NCI-H2081 treated with DMSO at 0.1 percent for 48 hours (cell line): ENCODE measurements around the gene ULBP3.
"Not testable (repeated sequence)": the region's sequence is repeated elsewhere in the genome, so short reads cannot be mapped to it uniquely, and the experiment has no call there.

Experiments used
- DNase-seq: peaks from one replicate; lab custom pipeline; 2025; lab: John Stamatoyannopoulos, UW

Gene ULBP3

DNA sequence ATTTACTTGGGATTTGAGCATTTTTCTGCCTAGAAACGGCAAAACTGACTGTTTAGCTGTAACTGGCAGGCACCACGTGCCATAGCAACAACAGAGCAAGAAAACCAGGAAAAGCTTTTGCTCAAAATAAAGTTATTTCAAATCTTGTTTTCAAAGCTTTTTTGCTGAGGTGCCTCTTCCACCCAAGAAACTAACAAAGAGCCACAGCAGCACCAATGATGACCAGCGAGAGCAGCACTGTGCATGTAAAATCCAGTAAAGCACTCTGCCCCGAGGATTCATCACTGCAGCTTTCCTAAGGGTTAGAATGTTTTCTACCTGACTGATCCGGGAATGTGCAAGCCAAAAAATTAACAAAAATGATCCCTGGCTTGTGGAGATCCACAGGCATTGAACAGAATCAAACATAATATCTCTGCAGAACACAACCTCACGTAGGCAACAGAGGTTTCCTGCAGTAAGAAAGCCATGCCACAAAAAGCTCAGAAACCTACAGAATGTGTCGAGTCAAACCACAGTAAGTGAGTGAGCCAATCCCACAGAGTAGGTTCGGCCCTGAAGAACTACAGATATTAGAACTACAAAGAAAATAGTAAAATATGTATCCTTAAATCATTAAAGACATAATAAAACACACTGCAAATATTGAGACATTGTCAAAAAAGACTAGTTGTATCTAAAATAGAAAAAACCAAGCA is 7.4 kb upstream of the ULBP3 start:
- no peak for DNase-seq

DNA sequence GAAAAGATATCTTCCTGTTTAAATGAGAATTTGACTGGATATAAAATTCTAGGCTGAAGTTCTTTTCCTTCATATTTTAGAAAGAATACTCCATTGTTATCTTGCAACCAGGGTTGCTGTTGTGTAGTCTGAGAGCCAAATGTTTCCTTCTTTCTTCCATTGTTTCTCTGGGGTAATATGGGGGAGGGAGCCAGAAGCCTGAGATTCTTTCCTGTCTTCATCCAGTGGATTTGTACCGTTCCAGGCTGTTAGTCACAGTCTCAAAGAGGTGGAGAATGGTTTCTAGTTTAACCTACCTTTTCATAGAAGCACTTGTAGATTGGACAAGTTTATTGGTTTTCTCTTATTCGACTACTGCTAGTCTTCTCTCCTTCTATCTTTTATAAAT is 6.1 kb upstream of the ULBP3 start:
- no peak for DNase-seq

DNA sequence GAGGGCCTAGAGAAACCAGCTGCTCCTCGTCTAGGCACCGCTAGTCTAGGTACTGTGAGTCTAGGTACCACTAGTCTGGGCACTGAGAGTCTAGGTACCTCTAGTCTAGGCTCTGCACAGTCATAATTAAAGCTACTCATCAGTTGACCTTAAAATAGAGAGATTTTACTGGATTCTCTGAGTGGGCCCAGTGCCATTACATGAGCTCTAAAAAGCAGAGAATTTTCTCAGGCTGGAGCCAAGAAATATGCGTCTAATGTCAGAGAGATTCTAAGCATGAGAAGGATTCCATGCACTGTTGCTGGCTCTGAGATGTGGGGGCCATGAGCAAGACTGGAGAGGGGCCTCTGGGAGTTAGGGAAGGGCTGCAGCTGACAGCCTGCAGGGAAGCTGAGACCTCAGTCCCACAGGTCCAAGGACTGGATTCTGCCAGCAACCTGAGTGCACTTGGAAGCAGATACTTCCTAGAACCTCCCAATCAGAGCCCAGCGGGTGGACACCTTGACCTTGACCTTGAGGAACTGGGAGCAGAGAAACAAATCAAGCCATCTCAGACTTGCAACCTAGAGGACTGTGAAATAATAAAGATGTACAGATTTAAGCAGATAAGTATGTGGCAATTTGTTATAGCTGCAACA is 5.6 kb upstream of the ULBP3 start:
- not testable (repeated sequence) for DNase-seq

DNA sequence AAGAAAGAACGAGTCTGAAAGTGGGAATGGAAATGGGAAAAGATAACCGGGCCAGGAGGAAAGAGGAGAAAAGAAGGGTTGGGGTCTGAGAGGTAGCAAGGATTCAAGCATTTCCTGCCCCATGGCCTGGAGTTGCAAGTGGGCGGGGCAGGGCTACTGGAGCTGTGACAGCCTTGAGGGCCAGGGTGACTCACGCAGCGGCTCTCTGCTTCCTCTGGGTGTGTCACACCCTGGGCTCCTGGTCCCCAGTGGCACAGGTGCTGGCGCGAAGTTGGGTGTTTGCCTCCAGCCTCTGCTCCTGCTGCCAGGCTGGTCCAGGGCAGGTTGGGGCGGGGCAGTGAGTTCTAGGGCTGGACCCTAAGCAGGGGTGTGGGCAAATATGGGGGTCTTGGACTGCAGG is 3.3 kb upstream of the ULBP3 start:
- DNase-seq: no peak

DNA sequence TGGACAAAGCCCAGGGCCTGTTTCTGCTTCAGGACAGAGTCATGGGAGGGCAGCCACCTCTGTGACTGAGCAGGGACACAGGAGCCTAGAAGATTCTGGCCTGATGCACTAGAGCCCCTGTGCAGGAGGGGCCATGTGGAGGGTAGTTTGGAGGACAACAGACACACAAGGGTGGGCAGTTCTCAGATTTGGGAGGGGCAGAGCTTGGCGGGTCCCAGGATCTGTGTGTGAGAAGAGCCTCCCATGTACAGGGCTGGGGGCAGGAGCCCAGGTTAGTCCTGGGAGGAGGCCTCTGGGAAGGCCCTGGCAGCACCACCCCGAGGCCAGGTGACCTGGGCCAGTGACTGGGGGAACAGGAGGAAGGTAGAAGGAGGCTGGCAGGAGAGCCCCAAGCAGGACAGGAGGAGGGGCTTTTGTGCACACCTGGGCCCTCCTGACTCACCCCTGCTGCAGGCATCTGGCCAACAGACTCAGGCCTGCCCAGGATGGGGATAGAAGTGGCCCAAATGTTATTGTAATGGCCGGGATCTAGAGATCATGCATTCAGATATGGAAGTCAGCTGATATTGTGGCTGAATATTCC is 1.4 kb upstream of the ULBP3 start:
- DNase-seq: no peak

DNA sequence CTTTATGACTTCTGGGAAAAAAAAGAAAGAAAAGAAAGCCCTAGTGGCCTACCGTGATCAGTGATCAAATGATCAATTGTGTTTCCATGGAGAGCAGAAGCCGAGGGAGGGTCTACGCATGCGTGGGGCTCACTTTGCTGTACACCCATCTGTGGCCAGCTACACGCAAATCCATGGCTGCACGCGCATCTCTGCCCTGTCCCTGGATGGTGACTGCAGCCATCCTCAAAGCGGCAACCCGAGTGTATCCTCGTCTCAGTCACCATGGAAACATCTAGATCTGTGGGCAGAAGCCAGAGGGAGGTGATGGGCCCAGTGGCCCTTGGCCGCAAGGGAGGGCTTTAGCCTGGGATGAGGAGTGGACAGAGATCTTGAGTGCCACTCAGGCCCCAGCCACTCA is 785 bp upstream of the ULBP3 start:
- DNase-seq: no peak

DNA sequence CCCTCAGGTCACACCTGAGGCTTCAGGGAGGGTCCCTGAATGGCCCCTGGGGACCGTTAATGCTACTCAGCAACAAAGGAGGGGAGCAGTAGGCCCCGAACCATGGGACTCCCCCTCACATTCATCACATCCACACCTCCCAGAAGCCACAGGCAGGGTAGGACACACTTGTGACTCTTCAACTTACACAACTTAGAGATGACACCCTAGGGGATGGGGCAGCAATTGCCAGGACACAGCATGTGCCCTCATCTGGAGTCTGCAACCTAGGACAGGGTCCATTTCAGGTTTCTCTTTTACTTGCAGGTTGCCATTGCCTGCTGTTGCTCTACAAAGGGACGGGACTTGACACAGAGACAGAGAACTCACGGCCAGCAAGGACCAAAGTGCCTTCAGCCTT is 770 bp downstream of the ULBP3 start:
- DNase-seq: no peak

DNA sequence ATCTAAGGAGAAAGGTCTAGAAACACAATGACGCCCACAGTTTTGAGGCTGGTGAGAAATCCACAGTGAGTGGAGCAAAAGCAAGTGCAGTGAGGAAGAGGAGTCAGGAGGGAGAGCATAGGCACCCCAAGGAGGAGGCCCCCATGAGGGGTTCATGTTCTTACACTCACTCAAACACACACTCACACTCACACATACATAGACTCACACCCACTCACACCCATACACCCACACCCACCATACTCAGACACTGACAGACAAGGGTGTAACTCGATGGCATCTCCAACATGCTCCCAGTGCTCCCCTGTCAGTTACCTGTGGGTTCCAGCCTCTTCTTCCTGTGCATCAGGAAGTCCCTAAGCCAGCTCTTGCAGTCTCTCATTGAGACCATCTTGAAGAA is 3.8 kb downstream of the ULBP3 start:
- DNase-seq: no peak

DNA sequence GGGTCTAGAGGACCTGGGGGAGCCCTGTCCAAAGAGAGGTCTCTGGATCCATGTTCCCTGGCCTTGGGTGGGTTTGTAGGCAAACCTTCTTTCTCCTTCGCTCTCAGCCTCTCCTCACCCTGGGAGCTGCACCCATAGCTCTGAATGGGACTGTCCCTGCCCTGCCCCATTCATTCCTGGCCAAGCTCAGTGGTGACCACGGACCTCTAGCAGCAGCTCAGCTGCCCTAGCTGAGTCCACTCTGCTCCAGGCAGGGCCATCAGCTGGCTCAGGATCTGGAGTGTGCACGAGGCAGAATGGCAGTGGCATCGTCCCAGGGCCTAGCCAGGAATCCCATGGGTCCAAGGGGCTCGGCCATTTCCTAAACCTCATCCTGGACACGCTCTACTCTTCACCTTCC is 5.3 kb downstream of the ULBP3 start:
- no peak for DNase-seq

DNA sequence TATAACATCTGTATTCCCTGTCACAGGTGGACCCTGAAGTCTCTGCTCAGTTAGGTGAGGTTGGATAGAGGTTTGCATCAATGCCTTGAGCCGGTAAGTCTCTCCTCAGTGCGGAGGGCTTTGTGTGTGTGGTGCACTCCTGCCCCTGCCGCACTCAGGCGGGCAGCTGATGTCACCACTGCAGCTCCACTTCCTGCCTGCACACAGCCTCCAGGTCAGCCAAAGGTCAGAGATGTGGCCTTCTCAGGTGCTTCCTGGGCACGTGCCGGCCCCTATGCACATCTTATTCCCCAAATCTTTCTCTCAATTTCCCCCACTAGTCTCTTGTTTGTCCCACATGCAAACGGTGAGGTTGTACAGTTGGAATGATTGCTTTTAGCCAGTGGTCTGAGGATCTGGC is 8.9 kb downstream of the ULBP3 start:
- DNase-seq: not testable (repeated sequence)

DNA sequence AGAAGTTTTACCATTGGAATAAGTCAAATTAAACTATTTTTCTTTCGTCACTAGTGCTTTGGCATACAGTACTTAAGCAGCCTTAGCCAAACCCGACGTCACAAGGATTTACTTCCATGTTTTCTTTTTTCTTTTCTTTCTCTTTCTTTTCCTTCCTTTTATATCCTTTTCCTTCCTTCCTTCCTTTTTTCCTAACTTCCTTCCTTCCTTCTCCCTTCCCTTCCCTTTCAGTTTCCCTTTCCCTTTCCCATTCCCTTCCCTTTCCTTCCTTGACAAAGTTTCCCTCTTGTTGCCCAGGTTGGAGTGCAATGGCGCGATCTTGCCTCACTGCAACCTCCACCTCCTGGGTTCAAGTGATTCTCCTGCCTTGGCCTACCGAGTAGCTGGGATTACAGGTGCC is 9.9 kb downstream of the ULBP3 start:
- DNase-seq: no peak

DNA sequence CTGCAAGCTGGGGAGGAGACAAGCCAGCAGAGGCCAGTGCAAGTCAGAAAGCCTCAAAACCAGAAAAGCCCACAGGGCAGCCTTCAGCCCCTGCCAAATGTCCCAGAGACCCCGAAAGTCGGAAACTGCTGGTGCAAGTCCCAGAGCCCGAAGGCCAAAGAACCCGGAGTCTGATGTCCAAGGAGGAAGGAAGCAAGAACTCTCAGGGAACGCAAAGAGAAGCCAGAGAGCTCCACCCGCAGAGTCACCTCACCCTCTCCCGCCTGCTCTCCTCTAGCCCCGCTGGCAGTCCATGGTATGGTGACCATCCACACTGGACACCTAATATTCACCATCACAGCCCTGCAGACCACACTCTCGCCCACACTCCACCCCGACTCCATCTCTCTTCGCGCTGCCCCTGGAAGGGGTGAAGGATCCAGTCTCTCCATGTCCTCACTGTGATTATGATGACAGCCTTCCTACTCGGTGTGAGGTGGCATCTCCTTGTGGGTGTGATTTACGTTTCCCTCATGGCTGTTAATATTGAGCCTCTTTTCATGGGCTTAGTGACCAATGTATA is 10.6 kb downstream of the ULBP3 start:
- no peak for DNase-seq

DNA sequence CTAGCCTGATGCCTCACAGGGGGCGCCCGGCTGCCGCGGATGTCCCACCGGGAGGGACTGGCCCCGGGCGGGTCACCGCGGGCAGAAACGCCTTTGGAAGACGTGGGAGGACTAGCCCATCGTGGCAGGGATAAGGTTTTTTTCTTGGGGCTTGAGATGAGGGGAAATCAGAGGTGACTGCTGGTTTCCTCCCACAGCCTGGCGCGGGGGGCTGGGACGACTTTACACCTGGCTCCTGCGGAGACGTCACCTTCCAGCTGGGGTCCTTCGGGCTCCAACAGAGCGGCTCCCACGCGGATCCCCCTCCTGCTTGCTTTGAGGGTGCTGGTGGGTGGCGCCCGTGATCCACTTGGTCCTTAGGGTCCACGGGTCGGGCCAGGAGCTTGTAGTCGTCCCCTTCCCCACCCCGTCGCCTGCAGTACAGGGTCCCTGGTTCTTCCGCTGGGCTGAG is 11.4 kb downstream of the ULBP3 start:
- no peak for DNase-seq

DNA sequence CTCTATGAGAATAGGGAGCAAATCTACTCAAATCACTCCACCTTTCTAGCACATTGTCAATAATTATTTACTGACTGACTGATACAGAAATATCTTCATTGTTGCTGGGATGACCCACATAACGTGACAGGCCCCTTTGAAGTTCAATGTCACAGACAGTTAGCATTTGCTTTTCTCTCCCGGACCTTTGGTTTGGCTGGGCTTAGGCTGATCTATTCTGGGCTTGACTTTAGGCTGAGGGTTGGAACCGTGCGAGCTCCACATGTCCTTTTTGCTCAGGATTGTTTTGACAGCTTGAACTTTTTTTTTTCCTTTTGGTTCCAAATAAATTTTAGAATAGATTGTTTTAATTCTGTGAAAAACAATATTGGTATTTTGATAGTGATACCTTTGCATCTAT is 12.0 kb downstream of the ULBP3 start:
- DNase-seq: no peak

DNA sequence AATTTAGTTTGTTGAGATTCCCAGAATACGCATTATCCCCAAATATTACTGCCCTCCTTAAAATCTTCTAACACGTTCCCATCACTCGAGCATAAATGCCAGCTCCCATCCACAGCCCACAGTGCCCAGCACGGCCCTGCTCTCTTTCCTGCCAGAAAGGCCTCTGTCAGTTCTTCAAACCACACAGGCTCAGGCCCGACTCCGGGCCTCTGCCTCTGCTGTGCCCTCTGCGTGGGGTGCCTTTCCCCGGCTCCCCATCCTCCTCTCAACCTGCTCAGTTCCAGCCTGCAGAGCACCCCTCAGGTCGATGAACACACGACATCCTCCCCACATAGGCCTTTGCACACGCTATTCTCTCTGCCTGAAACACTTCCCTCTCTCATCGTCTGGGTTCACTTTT is 12.8 kb downstream of the ULBP3 start:
- DNase-seq: no peak

DNA sequence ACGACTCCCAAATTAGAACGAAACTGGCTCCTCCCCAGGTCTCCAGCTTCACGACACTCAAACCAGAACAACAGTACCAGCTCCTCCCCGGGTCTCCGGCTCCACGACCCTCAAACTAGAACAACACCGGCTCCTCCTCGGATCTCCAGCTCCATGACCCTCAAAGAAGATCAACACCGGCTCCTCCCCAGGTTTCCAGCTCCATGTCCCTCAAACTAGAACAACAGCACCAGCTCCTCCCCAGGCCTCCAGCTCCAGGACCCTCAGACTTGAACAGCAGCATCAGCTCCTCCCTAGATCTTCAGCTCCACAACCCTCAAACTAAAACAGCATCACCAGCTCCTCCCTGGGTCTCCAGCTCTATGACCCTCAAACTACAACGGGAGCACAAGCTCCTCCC is 13.8 kb downstream of the ULBP3 start:
- DNase-seq: no peak

DNA sequence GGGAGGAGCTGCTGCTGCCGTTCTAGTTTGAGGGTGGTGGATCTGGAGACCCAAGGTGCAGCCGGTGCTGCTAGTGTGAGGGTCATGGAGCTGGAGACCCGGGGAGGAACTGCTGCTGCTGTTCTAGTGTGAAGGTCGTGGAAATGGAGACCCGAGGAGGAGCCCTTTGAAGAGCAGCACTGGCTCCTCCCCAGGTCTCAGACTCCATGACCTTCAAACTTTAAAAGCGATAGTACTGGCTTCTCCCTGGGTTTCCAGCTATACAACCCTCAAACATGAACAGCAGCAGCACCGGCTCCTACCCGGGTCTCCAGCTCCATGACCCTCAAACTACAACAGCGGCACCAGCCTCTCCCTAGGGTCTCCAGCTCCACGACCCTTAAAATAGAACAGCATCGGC is 15.5 kb downstream of the ULBP3 start:
- no peak for DNase-seq

DNA sequence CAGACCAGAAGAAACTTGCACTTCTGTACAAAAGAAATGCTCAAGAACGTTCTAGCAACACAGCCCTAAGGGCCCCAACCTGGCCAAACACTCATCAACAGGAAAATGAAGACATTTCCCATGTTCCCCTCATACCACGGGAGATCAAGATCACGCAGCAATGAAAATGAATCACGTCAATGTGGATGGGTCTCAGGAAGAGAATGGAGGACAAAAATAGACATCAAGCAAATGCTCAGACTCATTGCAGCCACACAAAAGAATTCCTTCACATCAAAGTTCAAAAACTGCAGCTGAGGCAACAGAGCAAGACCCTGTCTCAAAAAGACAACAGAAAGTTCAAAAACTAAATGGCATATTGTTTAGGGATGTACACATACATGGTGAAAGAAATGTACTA is 18.1 kb downstream of the ULBP3 start:
- no peak for DNase-seq

DNA sequence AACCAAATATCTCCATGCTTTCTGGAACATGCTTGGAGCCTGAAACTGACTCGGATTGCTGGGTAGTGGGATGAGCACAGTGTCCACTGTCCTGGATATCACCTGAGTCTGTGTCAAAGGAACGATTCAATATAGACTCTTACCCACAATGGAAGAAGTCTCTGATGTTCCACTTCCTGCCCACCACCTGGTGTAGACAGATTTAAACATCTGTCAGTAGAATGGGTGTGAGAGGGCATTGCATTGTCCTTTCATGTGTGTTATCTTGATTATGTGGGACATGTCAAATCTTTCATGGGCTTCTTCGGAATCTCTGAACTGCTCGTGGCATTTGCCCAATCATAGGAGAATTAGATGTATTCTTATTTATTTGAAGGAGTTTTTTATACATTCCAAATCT is 20.8 kb downstream of the ULBP3 start:
- DNase-seq: no peak

DNA sequence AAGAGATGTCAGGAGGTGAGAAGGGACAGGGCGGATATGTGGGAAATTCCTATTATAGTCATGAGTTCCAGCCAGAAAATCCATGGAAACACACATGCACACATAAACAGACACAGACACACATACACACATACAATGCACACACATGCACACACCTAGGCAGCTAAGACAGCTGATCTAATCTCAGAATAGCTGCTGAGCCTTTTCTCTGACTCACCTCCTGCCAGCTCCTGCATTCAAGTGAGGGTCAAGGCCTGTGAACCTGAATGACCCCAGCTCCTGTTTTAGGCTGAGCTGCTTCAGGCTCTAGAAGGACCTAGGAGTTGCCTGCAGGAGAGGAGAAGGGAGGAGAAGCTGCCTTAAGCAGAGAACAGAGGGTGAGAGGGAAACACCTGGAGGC is 22.0 kb downstream of the ULBP3 start:
- no peak for DNase-seq

DNA sequence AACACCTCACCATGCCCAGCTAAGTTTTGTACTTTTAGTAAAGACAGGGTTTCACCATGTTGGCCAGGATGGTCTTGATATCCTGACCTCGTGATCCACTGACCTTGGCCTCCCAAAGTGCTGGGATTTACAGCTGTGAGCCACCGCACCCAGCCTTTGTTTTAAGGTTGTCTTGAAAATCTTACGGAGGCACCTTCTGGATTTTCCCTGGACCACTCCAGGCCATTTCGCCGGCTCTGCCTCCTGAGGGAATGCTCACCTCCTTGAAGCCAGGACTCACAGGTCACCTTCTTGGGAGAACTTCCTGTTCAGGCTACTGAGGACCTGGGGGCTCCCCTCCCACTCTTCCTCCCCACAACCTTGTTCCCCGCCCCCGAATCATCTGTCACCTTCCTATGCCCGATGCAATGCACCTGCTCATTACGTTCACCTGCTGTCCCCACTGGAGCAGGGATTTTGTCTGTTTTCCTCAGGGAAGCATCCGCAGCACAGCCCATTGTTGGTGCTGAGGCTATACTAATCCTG is 24.2 kb downstream of the ULBP3 start:
- no peak for DNase-seq

DNA sequence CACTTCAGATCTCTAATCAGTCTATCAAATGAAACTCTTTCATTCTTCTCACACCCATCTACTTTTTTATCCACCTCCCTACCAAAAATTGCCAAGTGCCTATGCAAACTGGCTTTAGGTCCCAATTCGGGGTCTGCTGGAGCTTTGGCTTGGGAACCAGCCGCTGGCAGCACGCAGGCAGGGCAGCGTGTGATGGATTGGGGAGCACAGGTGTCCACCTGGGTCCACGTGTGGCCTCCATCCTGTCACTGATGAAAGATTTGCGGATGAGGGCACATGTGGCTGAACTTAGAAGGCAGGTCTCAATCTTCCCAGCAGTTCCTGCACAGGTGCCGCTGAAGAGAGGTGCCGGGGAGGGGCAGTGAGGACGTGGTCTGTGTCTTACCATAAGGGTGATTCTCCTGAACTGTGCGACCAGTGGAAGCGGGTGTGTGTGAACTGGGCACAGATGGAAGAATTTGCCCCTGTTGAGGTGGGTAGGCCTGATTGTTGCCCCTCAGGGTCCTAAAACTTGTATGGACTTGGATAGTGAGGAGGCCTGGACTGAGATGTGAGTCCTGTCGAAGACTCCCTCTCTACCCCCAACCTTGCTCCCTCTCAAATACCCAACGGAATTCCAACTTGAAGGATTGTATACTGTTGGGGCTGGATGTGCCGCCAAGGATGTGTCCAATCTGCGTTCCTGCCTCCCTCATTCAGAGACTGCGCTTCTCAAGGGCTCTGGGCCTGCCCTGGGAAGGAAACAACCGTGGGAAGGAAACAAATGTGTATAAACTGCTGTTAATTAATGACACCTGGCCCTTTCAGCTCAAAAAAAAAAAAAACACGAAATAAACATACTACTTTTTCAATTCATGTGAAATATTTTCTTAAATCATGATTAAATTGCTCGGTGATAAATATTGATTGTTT is 25.2 kb downstream of the ULBP3 start:
- DNase-seq: no peak
